AG09319 (cell line): Measurements from ENCODE around the gene PRSS12.
A peak's percentile ranks its signal among the peaks of the same experiment; 100 is the strongest.
"Not testable (repeated sequence)": the region's sequence is repeated elsewhere in the genome, so short reads cannot be mapped to it uniquely, and the experiment has no call there.

Source experiments
- DNase-seq: peaks from one replicate; pipeline ENCODE4 v3.0.0-alpha.2; 2010; ENCODE audit warnings: low read depth; ENCODE audit errors: extremely low read depth
- TF ChIP-seq, protein P1 (sequence below): IDR thresholded peaks from 2 replicates; pipeline ENCODE4 v1.5.1; 2011; ENCODE audit warnings: low read depth, mild to moderate bottlenecking, inconsistent platforms, low read length, moderate library complexity

Gene PRSS12

DNA sequence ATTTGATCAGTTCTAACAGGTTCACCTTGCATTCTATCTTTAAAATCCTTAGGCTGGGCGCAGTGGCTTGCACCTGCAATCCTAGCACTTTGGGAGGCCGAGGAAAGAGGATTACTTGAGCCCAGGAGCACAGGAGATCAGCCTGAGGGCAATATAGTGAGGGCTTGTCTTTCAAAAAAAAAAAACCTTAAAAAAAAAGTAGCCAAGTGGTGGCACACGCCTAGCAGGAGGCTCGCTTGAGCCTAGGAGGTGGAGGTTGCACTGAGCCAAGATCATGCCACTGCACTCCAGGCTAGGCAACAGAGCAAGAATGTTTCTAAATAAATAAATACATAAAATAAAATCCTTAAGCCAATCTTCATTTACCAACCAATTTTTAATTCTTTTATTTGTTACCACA, 75.6 kb downstream of the PRSS12 start:
- TF ChIP-seq, protein P1, sequence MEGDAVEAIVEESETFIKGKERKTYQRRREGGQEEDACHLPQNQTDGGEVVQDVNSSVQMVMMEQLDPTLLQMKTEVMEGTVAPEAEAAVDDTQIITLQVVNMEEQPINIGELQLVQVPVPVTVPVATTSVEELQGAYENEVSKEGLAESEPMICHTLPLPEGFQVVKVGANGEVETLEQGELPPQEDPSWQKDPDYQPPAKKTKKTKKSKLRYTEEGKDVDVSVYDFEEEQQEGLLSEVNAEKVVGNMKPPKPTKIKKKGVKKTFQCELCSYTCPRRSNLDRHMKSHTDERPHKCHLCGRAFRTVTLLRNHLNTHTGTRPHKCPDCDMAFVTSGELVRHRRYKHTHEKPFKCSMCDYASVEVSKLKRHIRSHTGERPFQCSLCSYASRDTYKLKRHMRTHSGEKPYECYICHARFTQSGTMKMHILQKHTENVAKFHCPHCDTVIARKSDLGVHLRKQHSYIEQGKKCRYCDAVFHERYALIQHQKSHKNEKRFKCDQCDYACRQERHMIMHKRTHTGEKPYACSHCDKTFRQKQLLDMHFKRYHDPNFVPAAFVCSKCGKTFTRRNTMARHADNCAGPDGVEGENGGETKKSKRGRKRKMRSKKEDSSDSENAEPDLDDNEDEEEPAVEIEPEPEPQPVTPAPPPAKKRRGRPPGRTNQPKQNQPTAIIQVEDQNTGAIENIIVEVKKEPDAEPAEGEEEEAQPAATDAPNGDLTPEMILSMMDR: no peak
- no peak for DNase-seq

DNA sequence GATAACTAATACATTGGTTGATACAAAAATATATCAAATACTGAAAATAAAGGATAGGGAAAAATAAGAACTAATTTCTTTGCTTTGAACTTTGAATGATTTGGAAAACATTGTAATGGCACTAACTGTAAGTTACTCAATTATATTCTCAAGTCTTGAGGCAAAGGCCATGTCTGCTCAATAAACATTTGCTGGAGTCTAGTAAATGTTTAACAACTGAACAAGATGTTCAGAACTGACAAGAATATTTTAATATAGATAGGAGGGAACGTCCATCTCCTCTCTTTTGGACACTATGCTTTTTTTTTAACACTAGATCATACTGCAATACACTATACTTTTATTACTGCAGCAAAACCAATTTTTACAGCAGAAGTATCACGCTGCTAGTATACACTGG, 76.2 kb downstream of the PRSS12 start:
- no peak for DNase-seq
- TF ChIP-seq, protein P1: no peak

DNA sequence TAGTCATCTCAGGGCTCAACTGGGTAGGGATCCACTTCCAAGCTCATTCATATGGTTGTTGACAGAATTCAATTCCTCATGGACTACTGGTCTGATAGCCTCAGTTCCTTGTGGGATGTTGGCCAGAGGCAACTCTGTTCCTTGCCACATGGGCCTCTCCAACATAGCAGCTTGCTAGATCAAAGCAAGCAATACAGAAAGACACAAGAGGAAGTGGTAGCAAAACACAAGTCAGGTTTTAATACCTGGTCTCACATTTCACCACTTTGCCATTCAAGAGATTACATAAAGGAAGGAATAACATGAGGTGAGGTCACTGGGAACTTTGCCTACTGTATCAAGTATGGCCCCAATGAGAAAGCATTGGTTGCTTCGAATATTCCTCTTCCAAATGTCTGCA, 79.2 kb downstream of the PRSS12 start:
- TF ChIP-seq, protein P1: no peak
- DNase-seq: no peak

DNA sequence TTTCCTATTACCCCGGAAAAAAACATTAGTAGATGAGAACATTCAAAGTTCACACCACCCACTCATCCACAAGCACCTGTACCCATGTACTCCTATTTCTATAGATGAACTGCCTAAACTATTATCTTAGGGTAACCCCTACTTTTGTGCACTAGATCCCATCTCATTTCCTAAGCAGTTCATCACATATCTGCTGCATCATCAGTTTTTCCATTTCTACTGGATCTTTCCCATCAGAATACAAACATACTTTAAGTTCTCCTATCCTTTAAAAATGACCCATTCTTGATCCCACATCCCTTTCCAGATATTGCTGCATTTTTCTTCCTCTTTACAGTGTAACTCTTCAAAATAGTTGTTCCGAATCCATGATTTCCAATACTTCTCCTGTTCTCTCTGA, 81.0 kb downstream of the PRSS12 start:
- no peak for DNase-seq
- TF ChIP-seq, protein P1: no peak

DNA sequence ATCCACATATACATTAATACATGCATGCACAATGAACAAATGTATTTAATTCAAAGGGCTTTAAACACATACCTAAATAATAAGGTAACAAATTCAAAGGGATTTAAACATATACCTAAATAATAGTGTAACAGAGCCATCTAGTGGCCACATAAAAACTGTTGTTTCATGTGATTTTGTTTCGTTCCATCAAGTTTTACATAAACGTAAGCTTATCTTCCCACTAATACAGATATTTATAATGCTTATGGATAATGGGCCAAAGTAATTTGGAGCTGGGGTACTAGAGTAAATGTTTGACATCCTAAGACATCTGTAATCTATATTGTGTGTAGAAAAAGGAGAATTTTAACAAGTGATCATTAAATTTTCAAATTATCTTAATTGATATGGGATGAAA, 82.3 kb downstream of the PRSS12 start:
- TF ChIP-seq, protein P1: peak; percentile 47

DNA sequence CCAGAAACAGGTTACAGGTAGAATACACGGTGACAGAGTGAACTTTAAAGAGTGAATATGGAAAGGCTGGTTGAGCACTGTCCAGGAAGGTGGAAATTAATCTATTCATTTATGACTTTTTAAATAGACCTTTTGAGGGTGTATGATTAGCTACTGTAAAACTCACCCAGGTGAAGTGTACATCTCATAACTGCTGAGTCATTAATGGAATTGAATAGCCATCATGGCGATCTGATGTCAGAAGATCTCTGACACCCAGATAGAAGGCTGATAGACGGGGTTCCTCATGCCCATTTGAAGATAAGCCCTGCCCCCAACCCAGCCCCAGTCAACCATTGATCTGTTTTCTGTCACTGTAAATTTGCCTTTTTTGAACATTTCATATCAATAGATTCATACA, 84.0 kb downstream of the PRSS12 start:
- TF ChIP-seq, protein P1: no peak
- no peak for DNase-seq

More for the DNA sequence above, 82.3 kb downstream of the PRSS12 start:
- no peak for DNase-seq

DNA sequence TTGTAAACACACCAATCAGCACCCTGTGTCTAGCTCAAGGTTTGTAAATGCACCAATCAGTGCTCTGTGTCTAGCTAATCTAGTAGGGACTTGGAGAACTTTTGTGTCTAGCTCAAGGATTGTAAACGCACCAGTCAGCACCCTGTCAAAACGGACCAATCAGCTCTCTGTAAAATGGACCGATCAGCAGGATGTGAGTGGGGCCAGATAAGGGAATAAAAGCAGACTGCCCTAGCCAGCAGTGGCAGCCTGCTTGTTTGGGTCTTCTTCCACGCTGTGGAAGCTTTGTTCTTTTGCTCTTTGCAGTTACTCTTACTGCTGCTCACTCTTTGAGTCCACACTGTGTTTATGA, 86.7 kb downstream of the PRSS12 start:
- DNase-seq: not testable (repeated sequence)

DNA sequence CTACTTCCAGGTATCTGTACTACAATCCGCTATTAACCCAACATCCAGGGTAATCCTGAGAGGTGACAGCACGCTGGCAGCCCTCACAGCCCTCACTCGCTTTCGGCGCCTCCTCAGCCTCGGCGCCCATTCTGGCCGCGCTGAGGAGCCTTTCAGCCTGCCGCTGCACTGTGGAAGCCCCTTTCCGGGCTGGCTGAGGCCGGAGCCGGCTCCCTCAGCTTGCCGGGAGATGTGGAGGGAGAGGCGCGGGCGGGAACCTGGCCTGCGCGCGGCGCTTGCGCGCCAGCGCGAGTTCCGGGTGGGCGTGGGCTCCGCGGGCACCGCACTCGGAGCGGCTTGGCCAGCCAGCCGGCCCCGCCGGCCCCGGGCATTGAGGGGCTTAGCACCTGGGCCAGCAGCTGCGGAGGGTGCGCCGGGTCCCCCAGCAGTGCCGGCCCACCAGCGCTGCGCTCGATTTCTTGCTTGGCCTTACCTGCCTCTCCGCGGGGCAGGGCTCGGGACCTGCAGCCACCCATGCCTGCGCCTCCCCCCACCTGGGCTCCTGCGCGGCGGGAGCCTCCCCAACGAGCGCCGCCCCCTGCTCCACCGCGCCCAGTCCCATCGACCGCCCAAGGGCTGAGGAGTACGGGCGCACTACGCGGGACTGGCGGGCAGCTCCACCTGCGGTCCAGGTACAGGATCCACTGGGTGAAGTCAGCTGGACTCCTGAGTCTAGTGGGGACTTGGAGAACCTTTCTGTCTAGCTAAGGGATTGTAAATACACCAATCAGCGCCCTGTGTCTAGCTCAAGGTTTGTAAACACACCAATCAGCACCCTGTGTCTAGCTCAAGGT, 87.3 kb downstream of the PRSS12 start:
- TF ChIP-seq, protein P1: no peak
- no peak for DNase-seq
